SK-N-MC (cell line): ENCODE data around the gene SHOC2.

Source experiments
- EZH2 ChIP-seq: fragments of 200-600 bp; sonication (generic); IDR thresholded peaks from one replicate; pipeline ENCODE4 v1.6.1; 2017; ENCODE audit warnings: antibody characterized with exemption
- FOXP2 ChIP-seq: optimal IDR thresholded peaks from 2 replicates; pipeline ENCODE3; 2011; ENCODE audit warnings: mild to moderate bottlenecking, moderate library complexity; ENCODE audit not compliant: insufficient read depth; ENCODE audit errors: extremely low read length, control extremely low read depth
- POLR2AphosphoS5 ChIP-seq: IDR thresholded peaks from 2 replicates; pipeline ENCODE4 v1.6.1; 2012; ENCODE audit warnings: mild to moderate bottlenecking, low read depth, low read length, borderline replicate concordance

DNA sequence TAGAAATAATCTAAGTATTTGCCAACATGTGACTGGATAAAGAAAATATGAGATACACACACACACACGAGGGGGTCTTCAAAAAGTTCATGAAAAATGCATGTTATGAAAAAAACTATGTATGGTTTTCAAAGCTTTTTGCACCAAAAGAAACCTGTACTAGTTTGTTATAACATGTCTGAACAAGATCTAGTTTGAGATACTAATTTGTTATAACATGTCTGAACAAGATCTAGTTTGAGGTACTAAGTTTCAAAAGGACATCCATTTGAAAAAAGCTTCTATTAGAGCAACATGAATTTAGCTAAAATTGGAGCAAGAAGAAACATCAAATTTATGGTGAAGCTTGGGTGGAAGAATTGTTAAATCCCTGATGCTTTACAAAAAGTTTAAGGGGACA lies 137.6 kb downstream of the SHOC2 start:
- TF ChIP-seq POLR2AphosphoS5, result no peak
- TF ChIP-seq EZH2, result no peak
- TF ChIP-seq FOXP2, result no peak
